Measurements from ENCODE around the gene SNX13.

SNX13 gene

GRCh38 chr7:17940302-17940883, at the start of gene SNX13:
Gene SNX13, minus strand, starts transcription at chr7:17940494. Its CDS starts 199 bp downstream, at chr7:17940295.
- in situ Hi-C loops (cut with HindIII; ENCODE audit: low sequenced_read_pairs), result no loop called here

GRCh38 chr7:17989546-17989945, 49.3 kb upstream of the SNX13 start:
- in situ Hi-C loops (cut with HindIII; ENCODE audit: low sequenced_read_pairs), result no loop called here

- in situ Hi-C loops (cut with HindIII; ENCODE audit: low sequenced_read_pairs), result no loop called here
Measured at GRCh38 chr7:17988858-17989257, 48.6 kb upstream of the SNX13 start.

GRCh38 chr7:17988141-17988540, 47.8 kb upstream of the SNX13 start:
- in situ Hi-C loops (cut with HindIII; ENCODE audit: low sequenced_read_pairs), result no loop called here

- in situ Hi-C loops (cut with HindIII; ENCODE audit: low sequenced_read_pairs), result no loop called here
Measured at GRCh38 chr7:17986851-17987250, 46.6 kb upstream of the SNX13 start.

GRCh38 chr7:17985473-17986239, 45.4 kb upstream of the SNX13 start:
- in situ Hi-C loops (cut with HindIII; ENCODE audit: low sequenced_read_pairs), result no loop called here

GRCh38 chr7:17984288-17984687, 44.0 kb upstream of the SNX13 start:
- in situ Hi-C loops (cut with HindIII; ENCODE audit: low sequenced_read_pairs), result no loop called here

- in situ Hi-C loops (cut with HindIII; ENCODE audit: low sequenced_read_pairs), result no loop called here
Measured at GRCh38 chr7:17983221-17984062, 43.1 kb upstream of the SNX13 start.

GRCh38 chr7:17976952-17977351, 36.7 kb upstream of the SNX13 start:
- in situ Hi-C loops (cut with HindIII; ENCODE audit: low sequenced_read_pairs), result loop anchor here (5.0 kb wide), 1 partner anchor 95 kb away; no protein-coding TSS in a partner anchor

- in situ Hi-C loops (cut with HindIII; ENCODE audit: low sequenced_read_pairs), result no loop called here
Measured at GRCh38 chr7:17971411-17971810, 31.1 kb upstream of the SNX13 start.

GRCh38 chr7:17968791-17969715, 28.8 kb upstream of the SNX13 start:
- in situ Hi-C loops (cut with HindIII; ENCODE audit: low sequenced_read_pairs), result no loop called here

- in situ Hi-C loops (cut with HindIII; ENCODE audit: low sequenced_read_pairs), result no loop called here
Measured at GRCh38 chr7:17966706-17967105, 26.4 kb upstream of the SNX13 start.

- in situ Hi-C loops (cut with HindIII; ENCODE audit: low sequenced_read_pairs), result no loop called here
Measured at GRCh38 chr7:17965603-17966002, 25.3 kb upstream of the SNX13 start.

- in situ Hi-C loops (cut with HindIII; ENCODE audit: low sequenced_read_pairs), result no loop called here
Measured at GRCh38 chr7:17963281-17963680, 23.0 kb upstream of the SNX13 start.

- in situ Hi-C loops (cut with HindIII; ENCODE audit: low sequenced_read_pairs), result no loop called here
Measured at GRCh38 chr7:17962652-17963051, 22.4 kb upstream of the SNX13 start.

GRCh38 chr7:17957871-17958270, 17.6 kb upstream of the SNX13 start:
- in situ Hi-C loops (cut with HindIII; ENCODE audit: low sequenced_read_pairs), result no loop called here

GRCh38 chr7:17952387-17952786, 12.1 kb upstream of the SNX13 start:
- in situ Hi-C loops (cut with HindIII; ENCODE audit: low sequenced_read_pairs), result no loop called here

GRCh38 chr7:17951742-17952254, 11.5 kb upstream of the SNX13 start:
- in situ Hi-C loops (cut with HindIII; ENCODE audit: low sequenced_read_pairs), result no loop called here

GRCh38 chr7:17948526-17949238, 8.4 kb upstream of the SNX13 start:
- in situ Hi-C loops (cut with HindIII; ENCODE audit: low sequenced_read_pairs), result no loop called here

- in situ Hi-C loops (cut with HindIII; ENCODE audit: low sequenced_read_pairs), result no loop called here
Measured at GRCh38 chr7:17947620-17948019, 7.3 kb upstream of the SNX13 start.

All from endothelial cell of hepatic sinusoid (primary cell).